Aorta (tissue), 5 donors: ENCODE results near the gene SHISA2. TPM values are rescaled to one million over a fixed set of nuclear protein-coding genes. Genes with fewer than 3 reads are reported as not detected.
"Not testable (repeated sequence)": the region's sequence is repeated elsewhere in the genome, so short reads cannot be mapped to it uniquely, and the experiment has no call there.

Source experiments
- ATAC-seq: fragments of 200-7000 bp; cut with Tn5 transposase; one replicate; pipeline ENCODE4 v1.9.1; 2022; ENCODE audit warnings: moderate library complexity; ENCODE audit not compliant: low FRiP score
- DNase-seq, 2 donors: peaks; one replicate each; pipeline ENCODE4 v3.0.0-alpha.2; 2020
- H3K27ac ChIP-seq, 2 donors: one replicate each; pipeline ENCODE4 v1.5.1; 2013; ENCODE audit warnings: low read length in 2 of 2, mild to moderate bottlenecking in 2 of 2, moderate library complexity in 2 of 2, control low read depth in 1 of 2, inconsistent platforms in 1 of 2, low read depth in 1 of 2
- H3K27me3 ChIP-seq, 2 donors: one replicate each; pipeline ENCODE4 v1.6.1; 2013; ENCODE audit warnings: control low read depth in 1 of 2, low read length in 1 of 2, mild to moderate bottlenecking in 1 of 2, moderate library complexity in 1 of 2; ENCODE audit not compliant: insufficient read depth in 2 of 2, control insufficient read depth in 1 of 2
- H3K36me3 ChIP-seq, 2 donors: one replicate each; pipeline ENCODE4 v1.6.1; 2013; ENCODE audit warnings: control low read depth in 1 of 2, low read length in 1 of 2, mild to moderate bottlenecking in 1 of 2; ENCODE audit not compliant: insufficient read depth in 2 of 2, control insufficient read depth in 1 of 2
- H3K4me1 ChIP-seq, 2 donors: one replicate each; pipeline ENCODE4 v1.6.1; 2013; ENCODE audit warnings: low read length in 2 of 2, control low read depth in 1 of 2, mild to moderate bottlenecking in 1 of 2, moderate library complexity in 1 of 2; ENCODE audit not compliant: insufficient read depth in 2 of 2, control insufficient read depth in 1 of 2
- H3K4me3 ChIP-seq, 2 donors: one replicate each; pipeline ENCODE4 v1.5.1; 2013; ENCODE audit warnings: low read length in 2 of 2, control low read depth in 1 of 2, mild to moderate bottlenecking in 1 of 2
- H3K9me3 ChIP-seq: one replicate; pipeline ENCODE4 v1.6.1; 2013; ENCODE audit warnings: mild to moderate bottlenecking, low read length; ENCODE audit not compliant: control insufficient read depth
- WGBS, 2 donors: extraction: QIAGEN DNeasy Blood & Tissue Kit; methylation state at CpG; one replicate each; pipeline ENCODE4 v1.1.7; 2013; 5-methylcytosine and 5-hydroxymethylcytosine counted together
- intact Hi-C, 2 donors: fragments of 100-400 bp; cut with DNase I; formaldehyde crosslinking; loops; one replicate each; pipeline versions ENCODE4 v1.14.2 to v1.15.0; 2022
- polyA plus RNA-seq, 2 donors: library from polyadenylated mRNA; stranded (reverse); fragments of 200-250 nt; gene quantifications; one replicate each; pipeline ENCODE4 v1.2.3, GENCODE V29; 2013
- total RNA-seq, 2 donors: library from RNA; stranded (reverse); fragmentation: NEBNext Ultra II Directional; extraction: Animal tissue kit (Norgen Biotek cat#: 25700); gene quantifications; one replicate each; pipeline ENCODE4 v1.2.1, GENCODE V29; 2021
- donor health status: healthy with polysubstance abuse.
- donor health status: Bipolar disorder and iron deficiency.
- donor health status: DM: no; HTN: no; CAD: no.
- donor health status: DM: no; HTN: no; CAD: no.
- donor health status: DM: yes; HTN: yes; CAD: no.

SHISA2 gene
- total and polyA plus RNA-seq, 4 donors, result 0.19 to 0.66 TPM; not detected in 2

DNA sequence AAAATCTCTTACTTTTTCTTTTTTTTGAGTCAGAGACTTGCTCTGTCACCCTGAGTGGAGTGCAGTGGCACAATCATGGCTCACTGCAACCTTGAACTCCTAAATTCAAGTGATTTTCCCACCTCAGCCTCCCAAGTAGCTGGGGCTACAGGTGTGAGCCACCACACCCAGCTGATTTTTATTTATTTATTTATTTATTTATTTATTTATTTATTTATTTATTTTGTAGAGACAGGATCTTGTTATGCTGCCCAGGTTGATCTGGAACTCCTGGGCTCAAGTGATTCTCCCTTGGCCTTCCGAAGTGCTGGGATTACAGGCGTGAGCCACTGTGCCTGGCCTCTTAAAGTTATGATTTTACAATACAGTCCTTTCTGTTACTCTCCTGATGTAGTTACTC is 16.6 kb upstream of the SHISA2 start:
- 95 to 100% methylated on average over 2 of the region's 2 CpGs for WGBS, 2 donors
- H3K9me3 ChIP-seq, H3K27ac ChIP-seq, H3K4me3 ChIP-seq, H3K4me1 ChIP-seq, ATAC-seq, H3K36me3 ChIP-seq, DNase-seq, intact Hi-C loops, H3K27me3 ChIP-seq: not testable (repeated sequence)

DNA sequence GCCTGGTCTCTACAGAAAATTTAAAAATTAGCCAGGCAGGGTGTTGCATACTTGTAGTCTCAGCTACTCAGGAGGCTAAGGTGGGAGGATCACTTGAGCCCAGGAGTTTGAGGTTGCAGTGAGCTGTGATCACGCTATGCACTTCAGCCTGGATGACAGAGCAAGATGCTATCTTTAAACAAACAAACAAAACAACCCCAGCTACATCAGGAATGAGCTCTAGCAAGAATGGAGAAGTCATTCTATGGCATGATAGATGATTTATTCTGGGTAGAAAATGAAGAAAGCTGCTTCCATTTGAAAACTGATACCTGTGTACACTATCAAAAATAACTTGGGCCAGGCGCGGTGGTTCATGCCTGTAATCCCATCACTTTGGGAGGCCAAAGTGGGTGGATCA is 15.8 kb upstream of the SHISA2 start:
- WGBS, 2 donors, result 90 to 94% methylated on average over 3 of the region's 3 CpGs
- no peak overlapping the region for H3K27ac ChIP-seq
- no peak overlapping the region for H3K4me3 ChIP-seq
- intact Hi-C loops, result no loop called here
- H3K36me3 ChIP-seq, result no peaks in the 10 kb centered on the region
- DNase-seq (no peak), ATAC-seq (no peak)
- H3K9me3 ChIP-seq, result no peaks in the 10 kb centered on the region
- H3K27me3 ChIP-seq, result no peaks in the 10 kb centered on the region
- H3K4me1 ChIP-seq, result no peaks in the 10 kb centered on the region

DNA sequence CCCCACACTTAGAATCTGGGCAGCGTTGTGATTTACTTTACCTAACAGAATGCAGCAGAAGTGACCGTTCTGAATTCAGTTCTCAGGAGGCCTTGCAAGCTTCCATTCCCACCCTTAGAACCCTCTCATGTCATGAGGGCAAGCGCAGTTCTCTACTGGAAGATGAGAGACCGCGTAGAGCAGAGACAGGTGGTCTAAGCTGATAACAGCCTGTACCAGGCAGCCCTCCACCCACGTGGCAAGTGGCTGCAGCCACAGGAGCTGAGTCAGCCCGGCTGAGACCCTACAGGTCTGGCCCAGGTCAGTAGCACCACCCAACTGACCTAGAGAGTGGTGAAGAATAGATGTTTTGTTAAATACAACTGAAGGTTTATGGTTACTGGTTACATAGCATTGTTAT is 14.7 kb upstream of the SHISA2 start:
- not testable (repeated sequence) for H3K27ac ChIP-seq, H3K36me3 ChIP-seq

DNA sequence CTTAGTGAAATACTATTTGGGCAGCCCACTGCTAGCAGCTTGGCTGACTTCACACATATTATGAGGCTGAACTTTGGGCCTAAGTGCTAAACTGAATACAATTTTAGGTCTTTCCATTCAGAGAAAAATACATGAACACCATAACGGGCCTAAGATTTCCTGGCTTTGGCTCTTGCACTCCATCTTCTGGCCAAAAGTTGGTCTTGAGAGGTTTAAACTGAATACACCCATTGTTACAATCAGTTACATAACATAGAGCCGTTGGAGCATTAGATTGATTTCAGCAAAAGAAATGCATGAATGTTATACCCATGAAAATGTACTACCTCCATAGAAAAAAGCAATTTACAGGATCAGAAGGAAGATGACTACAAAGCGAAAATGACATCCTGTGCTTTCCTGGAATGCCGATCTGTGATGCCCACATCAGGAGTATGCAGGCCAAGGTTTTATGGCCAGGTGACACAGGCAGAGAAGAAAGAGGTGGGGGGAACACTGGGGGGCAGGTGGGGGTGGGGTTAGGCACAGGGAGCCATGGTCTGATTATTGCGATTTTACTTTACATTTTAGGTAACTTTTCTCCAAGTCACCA is 11.1 kb upstream of the SHISA2 start:
- intact Hi-C loops, result loop anchor here (2.0 to 5.0 kb wide), 2 partner anchors 486 to 488 kb away; no protein-coding TSS in a partner anchor

More for the DNA sequence above, 14.7 kb upstream of the SHISA2 start:
- WGBS, 2 donors, result 75 to 77% methylated on average over 7 of the region's 7 CpGs
- H3K9me3 ChIP-seq, H3K4me1 ChIP-seq, intact Hi-C loops, H3K27me3 ChIP-seq, H3K4me3 ChIP-seq, ATAC-seq, DNase-seq: not testable (repeated sequence)

DNA sequence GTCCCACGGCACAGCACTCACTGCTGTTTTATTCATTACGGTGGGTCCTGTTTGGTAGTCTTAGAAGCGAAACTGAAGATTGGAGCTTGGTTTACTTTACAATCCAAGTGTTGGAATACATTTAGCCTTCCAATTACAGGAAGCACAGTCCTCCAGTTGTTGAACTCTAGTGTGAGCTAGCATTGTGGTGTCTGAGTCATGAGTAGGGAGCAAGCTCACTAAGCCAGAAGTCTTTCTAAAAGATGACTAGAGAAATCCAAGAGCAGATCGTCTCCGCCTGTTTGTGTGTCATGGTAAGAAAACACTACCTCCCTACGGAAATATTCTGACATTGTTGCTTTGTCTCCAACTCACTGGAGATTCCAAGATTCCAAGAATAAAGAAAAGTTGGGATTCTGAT is 10.1 kb upstream of the SHISA2 start:
- H3K27ac ChIP-seq, result no peak overlapping the region
- H3K9me3 ChIP-seq, result no peaks in the 10 kb centered on the region
- intact Hi-C loops, result loop anchor here (2.0 to 5.0 kb wide), 2 partner anchors 485 to 487 kb away; no protein-coding TSS in a partner anchor
- peaks cover 0 to 1% of the 10 kb centered on the region in 2 donors for H3K27me3 ChIP-seq
- ATAC-seq, result peak; percentile 26
- 90% methylated on average over 6 of the region's 6 CpGs for WGBS, 2 donors
- DNase-seq, result no peak
- H3K4me3 ChIP-seq, result no peak overlapping the region
- H3K36me3 ChIP-seq, result no peaks in the 10 kb centered on the region
- H3K4me1 ChIP-seq, result no peaks in the 10 kb centered on the region

More for the DNA sequence above, 11.1 kb upstream of the SHISA2 start:
- WGBS, 2 donors, result 59 to 60% methylated on average over 5 of the region's 5 CpGs
- ATAC-seq (peak; percentile 66), DNase-seq (no peak)
- Histone ChIP-seq H3K27ac (no peak overlapping the region), H3K9me3 (no peaks in the 10 kb centered on the region), H3K4me3 (no peak overlapping the region), H3K36me3 (no peaks in the 10 kb centered on the region), H3K27me3 (no peaks in the 10 kb centered on the region), H3K4me1 (no peaks in the 10 kb centered on the region)

DNA sequence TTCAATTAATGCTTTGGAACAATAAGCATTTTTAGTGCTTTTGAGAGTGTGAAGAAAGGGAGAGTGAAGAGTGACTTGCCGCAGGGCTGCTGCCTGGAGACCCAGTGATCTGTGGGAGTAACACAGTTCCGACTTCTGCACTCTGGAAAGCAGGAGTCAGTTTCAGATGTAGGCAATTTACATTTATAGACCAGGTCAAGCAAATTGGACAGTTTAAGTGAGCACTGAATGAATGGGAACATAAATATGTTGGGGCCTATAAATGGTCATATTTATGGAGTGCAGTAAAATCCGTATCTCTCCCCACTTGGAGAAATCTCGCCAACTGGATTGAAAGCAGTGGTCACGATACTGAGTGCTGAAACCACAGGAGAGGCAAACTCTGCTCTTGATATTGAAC is 9.4 kb upstream of the SHISA2 start:
- ATAC-seq (no peak), DNase-seq (no peak)
- Histone ChIP-seq H3K4me1 (no peaks in the 10 kb centered on the region), H3K9me3 (no peaks in the 10 kb centered on the region), H3K36me3 (no peaks in the 10 kb centered on the region), H3K4me3 (no peak overlapping the region), H3K27me3 (peaks cover 0 to 1% of the 10 kb centered on the region in 2 donors), H3K27ac (no peak overlapping the region)
- intact Hi-C loops, result loop anchor here in 1 of 2 donors (5.0 kb wide), 1 partner anchor 484 kb away; no protein-coding TSS in a partner anchor
- 79 to 86% methylated on average over 5 of the region's 5 CpGs for WGBS, 2 donors

DNA sequence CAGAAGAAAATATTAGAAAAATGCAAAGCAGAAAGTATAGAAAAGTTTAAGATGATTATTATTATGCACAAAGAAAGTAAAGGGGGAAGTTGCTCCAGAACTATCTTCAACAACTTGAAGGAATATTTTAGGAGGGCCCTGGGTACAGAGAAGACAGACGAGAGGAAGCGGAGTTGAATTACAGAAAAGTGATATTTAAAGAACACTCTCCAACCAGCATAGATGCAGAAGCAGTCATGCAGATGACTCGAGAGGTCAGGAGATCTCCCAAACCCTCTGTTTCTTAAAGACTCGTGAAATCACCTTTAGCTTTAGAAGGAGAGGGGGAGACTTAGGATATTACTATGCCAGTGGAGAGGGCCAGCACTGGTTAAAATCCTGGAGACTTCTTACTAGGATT is 8.5 kb upstream of the SHISA2 start:
- H3K27me3 ChIP-seq, result peaks cover 0 to 1% of the 10 kb centered on the region in 2 donors
- WGBS, 2 donors, result 57 to 63% methylated on average over 4 of the region's 4 CpGs
- H3K4me1 ChIP-seq, result no peaks in the 10 kb centered on the region
- DNase-seq (no peak), ATAC-seq (no peak)
- H3K36me3 ChIP-seq, result no peaks in the 10 kb centered on the region
- H3K9me3 ChIP-seq, result no peaks in the 10 kb centered on the region
- intact Hi-C loops, result loop anchor here in 1 of 2 donors (5.0 kb wide), 1 partner anchor 483 kb away; no protein-coding TSS in a partner anchor
- no peak overlapping the region for H3K27ac ChIP-seq
- no peak overlapping the region for H3K4me3 ChIP-seq

DNA sequence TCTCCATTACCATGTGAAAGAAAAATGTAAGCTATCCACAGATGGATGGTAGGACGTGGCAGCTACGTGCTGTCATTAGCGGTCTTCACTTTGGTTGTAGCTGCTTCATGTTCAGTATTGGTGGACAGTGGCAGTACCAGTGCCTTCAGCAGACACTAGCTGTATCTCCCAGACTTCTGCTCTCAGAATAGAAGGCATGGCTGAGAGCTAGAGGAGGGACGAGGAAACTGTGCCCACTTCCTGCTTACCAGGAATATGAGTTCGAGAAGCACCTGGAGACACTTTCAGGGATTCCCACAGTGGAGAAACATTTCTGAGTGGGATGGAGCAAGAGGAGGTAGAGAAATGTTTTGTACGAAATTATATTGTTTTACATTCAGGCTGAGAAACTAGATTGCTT is 6.9 kb upstream of the SHISA2 start:
- Histone ChIP-seq H3K9me3 (no peaks in the 10 kb centered on the region), H3K4me1 (no peaks in the 10 kb centered on the region), H3K27ac (no peak overlapping the region), H3K36me3 (no peaks in the 10 kb centered on the region), H3K4me3 (no peak overlapping the region), H3K27me3 (peaks cover 0 to 1% of the 10 kb centered on the region in 2 donors)
- no peak for ATAC-seq
- 72 to 76% methylated on average over 6 of the region's 6 CpGs for WGBS, 2 donors
- DNase-seq, result no peak
- intact Hi-C loops, result no loop called here

DNA sequence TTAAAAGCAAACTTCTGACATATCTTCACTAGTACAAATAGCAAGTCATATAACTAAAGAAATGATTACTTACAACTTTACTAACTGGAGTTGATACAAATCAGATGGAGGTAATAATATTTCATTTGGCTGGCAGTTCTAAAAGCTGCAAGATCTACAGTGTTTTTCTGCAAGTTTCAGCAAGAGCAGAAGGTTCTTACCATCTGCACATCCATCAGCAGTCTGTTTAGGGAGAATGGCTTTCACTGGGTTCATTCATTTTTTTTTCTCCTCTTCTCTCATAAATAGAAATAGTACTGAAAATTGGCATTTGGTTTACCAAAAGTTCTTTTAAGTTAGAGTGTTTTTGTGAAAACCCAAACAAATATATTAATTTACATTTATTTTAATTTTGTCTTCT is 3.1 kb upstream of the SHISA2 start:
- H3K27me3 ChIP-seq, result peaks cover 0 to 1% of the 10 kb centered on the region in 2 donors
- no peak overlapping the region for H3K4me3 ChIP-seq
- no peak overlapping the region for H3K27ac ChIP-seq
- no peaks in the 10 kb centered on the region for H3K9me3 ChIP-seq
- no peaks in the 10 kb centered on the region for H3K4me1 ChIP-seq
- H3K36me3 ChIP-seq, result no peaks in the 10 kb centered on the region
- ATAC-seq (no peak), DNase-seq (no peak)
- intact Hi-C loops, result no loop called here
